Activated CD8-positive, alpha-beta T cell treated with anti-CD3 and anti-CD28 coated beads, Interleukin-2, amount 10 ng/mL, durations not matched to agents 7 days and 5 days (primary cell): ENCODE measurements around the gene CCDC112. TPM values are rescaled to one million over a fixed set of nuclear protein-coding genes. Genes with fewer than 3 reads are reported as not detected.
"Not testable (repeated sequence)": the region's sequence is repeated elsewhere in the genome, so short reads cannot be mapped to it uniquely, and the experiment has no call there.

Experiments
- ATAC-seq: fragments of 150-1000 bp; cut with Tn5 transposase; one replicate; pipeline ENCODE4 v1.10.0; 2021; ENCODE audit warnings: moderate library complexity
- CTCF ChIA-PET: fragments of 350-600 bp; sonication (Branson Sonifier 250); formaldehyde crosslinking; loops from one replicate; lab custom pipeline; 2021; ENCODE audit warnings: antibody characterized with exemption; lab: Charles Lee
- POLR2A ChIA-PET: fragments of 350-600 bp; sonication (Branson Sonifier 250); formaldehyde crosslinking; loops from one replicate; lab custom pipeline; 2021; ENCODE audit warnings: antibody characterized with exemption; lab: Charles Lee
- DNase-seq: peaks from one replicate; pipeline ENCODE4 v3.0.0-alpha.2; 2020
- H3K27ac Mint-ChIP-seq: one replicate; pipeline ENCODE4 v1.8.0; 2021; ENCODE audit warnings: mild to moderate bottlenecking, mixed read lengths
- H3K27me3 Mint-ChIP-seq: one replicate; pipeline ENCODE4 v1.8.0; 2021; ENCODE audit warnings: low read depth, mixed read lengths
- H3K36me3 Mint-ChIP-seq: one replicate; pipeline ENCODE4 v1.8.0; 2021; ENCODE audit warnings: low read depth, mixed read lengths
- H3K4me1 Mint-ChIP-seq: one replicate; pipeline ENCODE4 v1.8.0; 2021; ENCODE audit warnings: low read depth, mixed read lengths
- H3K4me3 Mint-ChIP-seq: one replicate; pipeline ENCODE4 v1.8.0; 2021; ENCODE audit warnings: mild to moderate bottlenecking, mixed read lengths
- H3K9me3 Mint-ChIP-seq: one replicate; pipeline ENCODE4 v1.8.0; 2022; ENCODE audit warnings: mixed read lengths; ENCODE audit not compliant: insufficient read depth
- total RNA-seq, 2 experiments: library from RNA; stranded (reverse); gene quantifications; one replicate each; pipeline ENCODE4 v1.2.3, GENCODE V29; 2021

The CCDC112 gene
- total RNA-seq, 2 experiments from 2014 or later, result 0.50 to 0.71 TPM

DNA sequence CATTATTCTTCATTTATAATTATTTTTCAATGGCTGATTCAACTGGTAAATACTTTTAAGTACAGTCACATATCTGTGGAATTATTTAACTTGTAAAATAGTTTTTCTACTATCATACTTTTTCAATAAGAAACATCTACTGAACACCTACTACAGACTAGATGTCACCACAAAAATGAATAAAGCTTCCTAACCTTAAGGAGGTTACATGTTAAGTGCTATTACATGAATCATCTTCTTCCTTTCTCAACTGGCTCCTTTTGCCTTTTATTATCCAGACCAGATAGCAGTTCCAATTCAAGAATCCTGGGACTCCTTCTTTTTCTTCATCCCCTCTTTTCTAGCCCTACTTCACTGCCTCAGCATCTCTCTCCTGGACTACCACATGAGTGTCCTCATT, 38.5 kb downstream of the CCDC112 start:
- Mint-ChIP-seq H3K9me3 (no peaks in the 10 kb centered on the region), H3K36me3 (peaks cover 22% of the 10 kb centered on the region), H3K27me3 (no peaks in the 10 kb centered on the region), H3K27ac (no peak overlapping the region), H3K4me1 (peaks cover 30% of the 10 kb centered on the region), H3K4me3 (no peak overlapping the region)
- CTCF ChIA-PET, result no interaction called here
- POLR2A ChIA-PET, result no interaction called here
- no peak for ATAC-seq
- no peak for DNase-seq

DNA sequence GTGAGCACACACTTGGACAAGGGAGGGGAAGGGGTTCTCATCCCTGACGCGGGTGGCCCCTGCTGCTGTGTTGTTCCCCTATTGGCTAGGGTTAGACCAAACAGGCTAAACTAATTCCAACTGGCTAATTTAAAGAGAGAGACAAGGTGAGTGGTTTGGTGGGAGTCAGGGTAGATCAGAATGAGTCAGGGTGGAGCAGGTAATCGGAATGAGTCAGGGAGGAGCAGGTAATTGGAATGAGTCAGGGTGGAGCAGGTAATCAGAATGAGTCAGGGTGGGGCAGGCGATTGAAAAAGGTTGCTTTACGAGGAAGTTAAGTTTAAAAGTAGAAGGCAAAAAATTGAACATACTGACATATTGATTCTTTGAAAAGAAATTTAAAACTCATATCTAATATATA, 47.1 kb downstream of the CCDC112 start:
- H3K27ac Mint-ChIP-seq, H3K4me1 Mint-ChIP-seq, ATAC-seq, POLR2A ChIA-PET, H3K4me3 Mint-ChIP-seq, H3K9me3 Mint-ChIP-seq, DNase-seq, H3K27me3 Mint-ChIP-seq, H3K36me3 Mint-ChIP-seq, CTCF ChIA-PET: not testable (repeated sequence)

DNA sequence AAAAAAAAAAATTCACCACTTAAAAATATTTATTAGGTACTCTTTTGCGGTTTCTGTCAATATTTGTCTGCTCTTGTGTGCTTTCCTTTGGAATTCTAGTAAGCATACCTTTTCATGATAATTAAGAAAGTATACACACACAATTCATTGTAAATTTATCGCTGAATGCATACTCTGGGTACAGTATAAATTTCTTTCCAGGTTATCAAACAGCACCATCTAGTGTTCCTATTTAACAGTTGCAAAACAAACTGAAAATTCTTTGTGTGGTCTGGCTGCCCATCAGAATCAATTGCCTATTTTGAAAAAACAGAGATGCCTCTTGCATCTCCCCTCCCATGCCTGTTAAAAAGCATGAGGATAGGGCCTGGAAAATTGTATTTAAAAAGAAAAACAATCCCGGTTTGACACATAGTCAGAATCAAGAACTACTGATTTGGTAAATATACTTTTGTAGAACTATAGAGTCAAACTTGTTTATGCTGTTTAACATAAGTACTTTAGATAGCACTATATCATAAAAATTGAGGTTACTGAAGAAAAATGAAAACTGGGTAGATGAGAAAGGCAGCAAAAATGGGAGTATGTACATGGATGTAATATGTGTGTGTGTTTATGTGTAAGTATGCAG, 50.0 kb downstream of the CCDC112 start:
- H3K4me3 Mint-ChIP-seq, result no peak overlapping the region
- POLR2A ChIA-PET, result no interaction called here
- no peak overlapping the region for H3K27ac Mint-ChIP-seq
- CTCF ChIA-PET, result interaction anchor here (0.8 to 1.9 kb wide), 5 partner anchors 37 to 150 kb away, joined by 3 to 20 read pairs (median 8); no protein-coding TSS in a partner anchor
- no peaks in the 10 kb centered on the region for H3K36me3 Mint-ChIP-seq
- ATAC-seq (peak; percentile 67), DNase-seq (no peak)
- no peaks in the 10 kb centered on the region for H3K4me1 Mint-ChIP-seq
- no peaks in the 10 kb centered on the region for H3K27me3 Mint-ChIP-seq
- no peaks in the 10 kb centered on the region for H3K9me3 Mint-ChIP-seq

DNA sequence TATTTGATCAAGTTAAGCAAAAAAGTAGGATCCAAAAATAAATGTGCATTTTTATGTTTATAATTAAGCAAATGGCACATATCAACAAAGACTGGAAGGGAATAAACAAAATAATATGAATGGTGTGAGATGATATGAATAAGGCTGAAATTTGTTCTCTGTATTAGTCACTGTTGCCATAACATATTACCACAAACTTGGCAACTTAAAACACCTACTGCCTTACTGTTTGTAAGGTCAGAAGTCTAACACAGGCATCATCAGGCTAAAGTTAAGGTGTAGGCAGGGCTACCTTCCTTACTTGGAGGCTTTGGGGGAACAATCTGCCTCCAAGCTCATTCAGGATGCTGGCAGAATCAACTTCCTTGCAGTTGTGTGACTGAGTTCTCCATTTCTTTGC, 53.0 kb downstream of the CCDC112 start:
- ATAC-seq (peak; percentile 51), DNase-seq (no peak)
- H3K4me3 Mint-ChIP-seq, result no peak overlapping the region
- H3K27ac Mint-ChIP-seq, result no peak overlapping the region
- POLR2A ChIA-PET, result interaction anchor here (0.7 kb wide), 1 partner anchor 116 kb away, joined by 3 read pairs; no protein-coding TSS in a partner anchor
- no peaks in the 10 kb centered on the region for H3K9me3 Mint-ChIP-seq
- H3K4me1 Mint-ChIP-seq, result no peaks in the 10 kb centered on the region
- no peaks in the 10 kb centered on the region for H3K27me3 Mint-ChIP-seq
- CTCF ChIA-PET, result interaction anchor here (0.9 to 2.7 kb wide), 2 partner anchors 20 to 146 kb away, joined by 3 to 13 read pairs; no protein-coding TSS in a partner anchor
- peaks cover 4% of the 10 kb centered on the region for H3K36me3 Mint-ChIP-seq

DNA sequence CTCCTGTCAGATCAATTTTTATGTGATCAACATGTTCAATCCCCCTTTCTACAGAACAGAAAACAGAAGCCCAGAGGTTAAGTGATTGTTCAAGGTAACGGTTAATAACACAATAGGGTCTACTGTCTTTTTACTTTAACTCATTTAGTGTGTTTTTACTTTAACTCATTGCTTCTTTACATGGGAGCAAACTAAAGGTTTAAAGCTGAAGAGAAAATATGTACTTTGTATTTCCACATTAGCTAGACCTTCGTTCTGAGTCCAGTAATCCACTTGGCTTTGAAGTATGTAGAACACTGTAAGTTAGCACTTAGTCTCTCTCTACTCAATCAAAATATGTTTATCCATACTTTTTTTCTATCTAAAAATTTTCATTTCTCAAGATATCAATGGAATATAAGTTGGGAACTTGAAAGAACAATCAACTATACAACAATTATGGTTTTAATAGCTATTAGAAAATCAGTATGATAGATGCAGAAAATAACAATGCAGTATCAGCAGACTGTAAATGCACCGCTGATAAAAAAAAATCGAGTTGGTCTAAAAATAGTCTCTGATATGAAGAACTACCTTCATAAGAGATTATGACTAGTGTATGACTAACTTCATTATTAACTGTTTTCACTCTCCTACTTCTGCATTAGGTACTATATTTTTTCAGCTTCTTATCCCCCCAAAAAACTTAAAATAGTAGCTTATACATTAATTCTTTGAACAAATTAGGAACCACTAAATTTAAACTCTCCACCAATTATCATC, 54.4 kb downstream of the CCDC112 start:
- Mint-ChIP-seq H3K27ac (no peak overlapping the region), H3K9me3 (no peaks in the 10 kb centered on the region), H3K4me1 (no peaks in the 10 kb centered on the region), H3K27me3 (no peaks in the 10 kb centered on the region), H3K36me3 (peaks cover 7% of the 10 kb centered on the region), H3K4me3 (no peak overlapping the region)
- ChIA-PET POLR2A (no interaction called here), CTCF (interaction anchor here (0.7 to 2.7 kb wide), 3 partner anchors 28 to 144 kb away, joined by 3 to 13 read pairs (median 4); no protein-coding TSS in a partner anchor)
- ATAC-seq (no peak), DNase-seq (no peak)

DNA sequence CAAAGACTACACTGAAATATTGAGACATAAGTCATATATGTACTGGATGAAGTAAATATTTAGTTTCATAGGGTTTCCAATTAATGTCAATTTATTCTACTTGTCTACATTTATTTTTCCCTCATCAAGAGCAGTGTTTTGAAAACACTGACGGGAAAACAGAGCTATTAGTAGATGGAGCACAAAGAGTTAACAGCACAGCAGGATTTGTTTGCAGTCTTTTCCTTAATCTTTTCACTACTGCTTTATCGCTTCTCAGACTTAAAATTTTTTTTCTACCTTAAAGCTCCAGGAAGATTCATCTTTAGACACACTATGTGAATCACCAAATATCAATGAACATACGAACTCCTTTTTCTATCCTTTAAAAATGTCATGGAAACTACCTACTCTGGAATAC, 59.4 kb downstream of the CCDC112 start:
- ChIA-PET POLR2A (no interaction called here), CTCF (interaction anchor here (1.7 kb wide), 1 partner anchor 139 kb away, joined by 6 read pairs; no protein-coding TSS in a partner anchor)
- Mint-ChIP-seq H3K36me3 (peaks cover 12% of the 10 kb centered on the region), H3K9me3 (no peaks in the 10 kb centered on the region), H3K4me3 (no peak overlapping the region), H3K27ac (no peak overlapping the region), H3K4me1 (no peaks in the 10 kb centered on the region), H3K27me3 (no peaks in the 10 kb centered on the region)
- ATAC-seq (no peak), DNase-seq (no peak)

DNA sequence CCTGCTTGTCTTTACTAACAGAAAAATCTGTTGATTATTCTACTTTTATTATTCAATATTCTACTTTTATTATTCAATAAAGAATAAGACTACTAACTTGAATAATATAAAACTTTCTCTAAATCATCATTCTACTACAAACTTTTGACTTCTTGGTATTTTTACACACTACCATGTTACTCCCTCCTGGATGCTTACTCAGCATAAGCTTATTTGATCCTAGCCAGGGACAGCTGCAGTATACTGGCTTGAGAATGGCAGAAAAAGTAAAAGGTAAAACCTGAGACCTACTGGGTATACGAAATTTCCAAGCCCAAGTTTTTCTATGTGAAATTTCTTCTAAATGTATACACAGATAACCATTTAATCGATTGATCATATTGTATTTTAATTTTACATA, 59.9 kb downstream of the CCDC112 start:
- no peak for DNase-seq

DNA sequence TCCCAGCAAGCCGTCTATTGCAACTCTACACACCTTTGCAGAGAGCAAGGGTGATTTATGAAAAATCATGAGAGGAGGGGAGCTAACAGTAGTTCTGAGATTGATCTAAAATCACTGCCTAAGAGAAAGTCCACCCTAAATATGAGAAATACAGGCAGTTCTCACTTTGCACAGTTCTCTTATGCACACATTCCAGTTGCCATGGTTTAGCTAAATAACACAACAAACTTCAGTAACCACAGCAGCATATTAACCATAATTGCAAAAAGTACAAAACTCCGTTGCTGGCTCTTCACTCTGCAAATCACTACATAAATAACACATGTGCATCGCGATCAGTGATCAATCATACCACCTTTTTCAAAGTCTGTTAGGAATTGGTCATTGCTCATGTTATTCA, 64.9 kb downstream of the CCDC112 start:
- Mint-ChIP-seq H3K27me3 (no peaks in the 10 kb centered on the region), H3K4me3 (no peak overlapping the region), H3K36me3 (peaks cover 19% of the 10 kb centered on the region), H3K4me1 (no peaks in the 10 kb centered on the region), H3K9me3 (no peaks in the 10 kb centered on the region), H3K27ac (no peak overlapping the region)
- POLR2A ChIA-PET, result no interaction called here
- CTCF ChIA-PET, result interaction anchor here (1.2 kb wide), 1 partner anchor 133 kb away, joined by 5 read pairs; no protein-coding TSS in a partner anchor
- DNase-seq, result no peak
- no peak for ATAC-seq

More for the DNA sequence above, 59.9 kb downstream of the CCDC112 start:
- H3K4me1 Mint-ChIP-seq, result no peaks in the 10 kb centered on the region
- no peak overlapping the region for H3K4me3 Mint-ChIP-seq
- H3K9me3 Mint-ChIP-seq, result no peaks in the 10 kb centered on the region
- POLR2A ChIA-PET, result no interaction called here
- ATAC-seq, result no peak
- H3K36me3 Mint-ChIP-seq, result peaks cover 15% of the 10 kb centered on the region
- CTCF ChIA-PET, result interaction anchor here (1.7 kb wide), 1 partner anchor 139 kb away, joined by 6 read pairs; no protein-coding TSS in a partner anchor
- H3K27ac Mint-ChIP-seq, result no peak overlapping the region
- no peaks in the 10 kb centered on the region for H3K27me3 Mint-ChIP-seq

DNA sequence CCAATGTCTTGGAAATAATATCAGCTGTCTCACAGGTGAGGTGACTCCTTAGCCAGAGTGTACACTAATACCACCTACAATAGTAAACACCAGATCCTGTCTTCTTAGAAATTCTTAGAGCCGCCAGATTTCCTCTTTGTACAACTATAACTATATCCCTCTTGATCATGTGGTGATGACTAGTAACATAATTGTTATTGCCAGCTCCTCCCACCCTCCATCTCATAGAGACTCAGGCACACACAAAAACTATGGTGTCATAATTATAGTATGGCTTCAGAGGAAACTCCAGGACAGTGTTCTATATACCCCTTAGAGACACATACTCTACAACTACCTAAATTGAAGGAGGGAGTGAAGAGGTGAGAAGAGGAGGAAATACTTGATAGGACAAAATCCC, 66.8 kb downstream of the CCDC112 start:
- POLR2A ChIA-PET, result no interaction called here
- H3K9me3 Mint-ChIP-seq, result no peaks in the 10 kb centered on the region
- DNase-seq, result no peak
- ATAC-seq, result no peak
- no peak overlapping the region for H3K4me3 Mint-ChIP-seq
- peaks cover 17% of the 10 kb centered on the region for H3K36me3 Mint-ChIP-seq
- CTCF ChIA-PET, result no interaction called here
- H3K4me1 Mint-ChIP-seq, result no peaks in the 10 kb centered on the region
- H3K27me3 Mint-ChIP-seq, result no peaks in the 10 kb centered on the region
- H3K27ac Mint-ChIP-seq, result no peak overlapping the region

DNA sequence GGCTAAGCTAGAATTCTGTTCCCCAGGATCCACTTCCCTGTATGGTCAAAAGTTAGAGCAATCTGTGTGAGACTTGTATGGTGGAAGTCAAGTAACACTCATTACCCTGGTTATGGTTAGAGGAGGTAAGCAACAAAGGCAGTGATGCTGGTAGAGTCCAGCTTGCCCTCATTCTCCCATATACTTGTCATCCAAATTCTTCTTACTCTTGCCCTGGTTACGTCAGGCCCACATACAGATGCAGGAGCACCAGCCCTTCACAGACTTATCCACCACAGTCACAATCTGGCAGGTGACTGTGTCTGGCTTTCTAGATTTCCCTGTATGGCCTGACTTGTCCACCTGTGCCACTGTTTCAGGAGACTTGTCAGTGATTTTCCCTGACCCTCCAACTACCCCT, 69.2 kb downstream of the CCDC112 start:
- Mint-ChIP-seq H3K9me3 (no peaks in the 10 kb centered on the region), H3K27ac (no peak overlapping the region), H3K4me3 (no peak overlapping the region), H3K4me1 (no peaks in the 10 kb centered on the region), H3K27me3 (no peaks in the 10 kb centered on the region), H3K36me3 (peaks cover 20% of the 10 kb centered on the region)
- DNase-seq, result no peak
- ChIA-PET CTCF (interaction anchor here (1.6 kb wide), 1 partner anchor 18 kb away, joined by 4 read pairs; no protein-coding TSS in a partner anchor), POLR2A (no interaction called here)
- ATAC-seq, result no peak
